SK-N-SH (cell line): ENCODE measurements around the gene KNDC1. TPM values are rescaled to one million over a fixed set of nuclear protein-coding genes. Genes with fewer than 3 reads are reported as not detected.

ENCODE experiments used
- CTCF ChIA-PET: fragments of 300-600, 350-600 bp; formaldehyde crosslinking; extraction: SDS; loops from one replicate; lab custom pipeline; 2021; lab: Yijun Ruan, JAX
- POLR2A ChIA-PET: fragments of 350-600 bp; sonication (Branson Sonifier 250); formaldehyde crosslinking; extraction: SDS; loops from one replicate; lab custom pipeline; 2020; ENCODE audit warnings: antibody characterized with exemption, inconsistent platforms; lab: Yijun Ruan, JAX
- DNase-seq: peaks from one replicate; pipeline ENCODE4 v3.0.0; 2012
- H2AFZ ChIP-seq: fragments of 200-600 bp; sonication (generic); 2 replicates; pipeline ENCODE4 v1.8.1; 2016; ENCODE audit warnings: antibody characterized with exemption, mild to moderate bottlenecking, low read depth
- H3F3A ChIP-seq: fragments of 200-600 bp; sonication (generic); replicated peaks from 2 replicates; pipeline ENCODE3; 2016; ENCODE audit warnings: antibody characterized with exemption, mild to moderate bottlenecking; ENCODE audit not compliant: insufficient read depth
- H3K27ac ChIP-seq, 2 experiments: fragments of 200-500 bp in 1 of 2; fragments of 200-600 bp in 1 of 2; sonication (Bioruptor generic) in 1 of 2; sonication (generic), shearing (Covaris generic) in 1 of 2; 2 replicates each; pipeline versions ENCODE4 v1.5.1 to v1.6.1; 2014 to 2016; ENCODE audit warnings: low read depth in 2 of 2, inconsistent platforms in 1 of 2, low read length in 1 of 2, mild to moderate bottlenecking in 1 of 2, mixed read lengths in 1 of 2
- H3K27me3 ChIP-seq: fragments of 200-600 bp; sonication (generic), shearing (Covaris generic); 2 replicates; pipeline ENCODE4 v1.6.1; 2016; ENCODE audit warnings: mixed run types; ENCODE audit not compliant: insufficient read depth
- H3K36me3 ChIP-seq, 2 experiments: fragments of 200-500 bp in 1 of 2; fragments of 200-600 bp in 1 of 2; sonication (Bioruptor generic) in 1 of 2; sonication (generic) in 1 of 2; replicated peaks in 1 of 2; 2 replicates each; pipeline versions ENCODE3 to v1.5.1; 2014 to 2016; ENCODE audit warnings: low read length in 1 of 2, mild to moderate bottlenecking in 1 of 2; ENCODE audit not compliant: insufficient read depth in 2 of 2, control insufficient read depth in 1 of 2
- H3K4me1 ChIP-seq, 2 experiments: fragments of 200-500 bp in 1 of 2; fragments of 200-600 bp in 1 of 2; sonication (Bioruptor generic) in 1 of 2; sonication (generic), shearing (Covaris generic) in 1 of 2; 2 replicates each; pipeline versions ENCODE4 v1.5.1 to v1.6.1; 2014 to 2016; ENCODE audit warnings: low read depth in 1 of 2, low read length in 1 of 2, mixed run types in 1 of 2; ENCODE audit not compliant: insufficient read depth in 2 of 2, control insufficient read depth in 1 of 2
- H3K4me2 ChIP-seq: fragments of 200-600 bp; sonication (generic), shearing (Covaris generic); 2 replicates; pipeline ENCODE4 v1.6.1; 2017; ENCODE audit warnings: mixed run types
- H3K4me3 ChIP-seq, 2 experiments: fragments of 200-500 bp in 1 of 2; fragments of 200-600 bp in 1 of 2; sonication (Bioruptor generic) in 1 of 2; sonication (generic), shearing (Covaris generic) in 1 of 2; 2 replicates each; pipeline versions ENCODE4 v1.5.1 to v1.8.1; 2014 to 2016; ENCODE audit warnings: low read depth in 2 of 2, inconsistent platforms in 1 of 2, low read length in 1 of 2, mild to moderate bottlenecking in 1 of 2, mixed read lengths in 1 of 2, moderate library complexity in 1 of 2
- H3K79me2 ChIP-seq: fragments of 200-600 bp; sonication (generic); 2 replicates; pipeline ENCODE4 v1.8.1; 2017; ENCODE audit warnings: mild to moderate bottlenecking; ENCODE audit not compliant: insufficient read depth
- H3K9ac ChIP-seq: fragments of 200-600 bp; sonication (generic); 2 replicates; pipeline ENCODE4 v1.6.1; 2017; ENCODE audit warnings: mixed run types
- H3K9me2 ChIP-seq: fragments of 200-600 bp; sonication (generic); 2 replicates; pipeline ENCODE4 v1.6.1; 2017; ENCODE audit warnings: mixed run types
- H3K9me3 ChIP-seq: fragments of 200-600 bp; sonication (generic); 2 replicates; pipeline ENCODE4 v1.6.1; 2017; ENCODE audit warnings: mixed run types, mild to moderate bottlenecking, moderate library complexity
- H4K20me1 ChIP-seq: fragments of 200-600 bp; sonication (generic); 2 replicates; pipeline ENCODE4 v1.6.1; 2017; ENCODE audit warnings: mild to moderate bottlenecking, mixed run types; ENCODE audit not compliant: insufficient read depth
- EZH2phosphoT487 ChIP-seq: fragments of 200-600 bp; sonication (generic); IDR thresholded peaks from 2 replicates; pipeline ENCODE4 v1.6.1; 2017; ENCODE audit warnings: low read depth, mixed run types, mild to moderate bottlenecking, antibody characterized with exemption, moderate library complexity, borderline replicate concordance
- FOXM1 ChIP-seq: IDR thresholded peaks from 2 replicates; pipeline ENCODE4 v1.4.0; 2012; ENCODE audit warnings: low read depth, mild to moderate bottlenecking
- MEF2A ChIP-seq: IDR thresholded peaks from 2 replicates; pipeline ENCODE4 v1.4.0; 2012; ENCODE audit warnings: low read depth, borderline replicate concordance
- RAD21 ChIP-seq: IDR thresholded peaks from 2 replicates; pipeline ENCODE4 v1.6.1; 2012; ENCODE audit warnings: mild to moderate bottlenecking, low read length
- RXRA ChIP-seq: IDR thresholded peaks from 2 replicates; pipeline ENCODE4 v1.4.0; 2012; ENCODE audit warnings: low read depth, mild to moderate bottlenecking, borderline replicate concordance
- SMC3 ChIP-seq: IDR thresholded peaks from 2 replicates; pipeline ENCODE4 v1.6.1; 2012; ENCODE audit warnings: low read depth, low read length, improper control_type of control experiment
- TAF1 ChIP-seq: IDR thresholded peaks from 2 replicates; pipeline ENCODE4 v1.6.1; 2012; ENCODE audit warnings: low read depth, mild to moderate bottlenecking, low read length, moderate library complexity, borderline replicate concordance
- TEAD4 ChIP-seq: IDR thresholded peaks from 2 replicates; pipeline ENCODE4 v1.4.0; 2012; ENCODE audit warnings: mild to moderate bottlenecking, borderline replicate concordance; ENCODE audit not compliant: insufficient read depth
- WGBS: methylation state at CpG from one replicate; pipeline ENCODE4 v1.1.6; 2017; ENCODE audit warnings: low lambda C conversion rate; 5-methylcytosine and 5-hydroxymethylcytosine counted together
- polyA plus RNA-seq, 3 experiments: library from polyadenylated mRNA; depleted of rRNA; stranded (reverse); fragments of >200 nt; gene quantifications; 2 replicates each; pipeline ENCODE4 v1.2.3, GENCODE V29; 2012
- TF ChIP-seq, protein P1 (sequence below): IDR thresholded peaks from 2 replicates; pipeline ENCODE4 v1.6.1; 2012; ENCODE audit warnings: mild to moderate bottlenecking, low read depth, low read length, moderate library complexity
- TF ChIP-seq, protein P2 (sequence below): IDR thresholded peaks from 2 replicates; pipeline ENCODE4 v1.4.0; 2012; ENCODE audit warnings: low read depth
- TF ChIP-seq, protein P3 (sequence below): IDR thresholded peaks from 2 replicates; pipeline ENCODE4; 2012
- TF ChIP-seq, protein P4 (sequence below): fragments of 200-600 bp; sonication (generic); IDR thresholded peaks from 2 replicates; pipeline ENCODE4 v1.6.1; 2017; ENCODE audit warnings: antibody characterized with exemption, mild to moderate bottlenecking, moderate library complexity

The KNDC1 gene
- polyA plus RNA-seq, 1 of the 3 experiments (the other 2 are of a cell fraction) = 1.4 TPM

DNA sequence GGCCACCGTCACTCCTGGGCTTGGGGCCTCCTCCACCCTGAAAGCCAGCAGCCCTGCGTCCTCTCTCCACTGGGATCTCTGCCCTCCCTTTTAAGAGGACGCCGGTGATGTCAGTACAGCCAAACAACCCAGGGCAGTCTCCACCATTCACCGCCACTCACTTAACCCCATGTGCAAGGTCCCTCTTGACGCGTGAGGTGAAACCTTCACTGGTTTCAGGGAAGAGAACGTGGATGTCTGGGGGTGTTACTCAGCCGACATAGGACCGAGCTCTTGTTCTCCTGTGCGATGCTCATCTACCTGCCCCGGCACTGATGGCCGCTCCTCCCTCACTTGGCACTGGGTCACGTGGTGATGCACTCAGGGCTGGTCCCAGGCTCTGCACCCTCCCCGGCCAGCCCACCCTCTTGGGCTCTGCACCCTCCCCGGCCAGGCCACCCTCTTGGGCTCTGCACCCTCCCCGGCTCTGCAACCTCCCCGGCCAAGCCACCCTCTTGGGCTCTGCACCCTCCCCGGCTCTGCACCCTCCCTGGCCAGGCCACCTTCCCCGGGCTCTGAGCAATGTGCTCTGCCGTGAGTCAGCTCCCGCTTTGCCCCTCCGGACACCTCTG lies 36.2 kb upstream of the KNDC1 start:
- Histone ChIP-seq H3F3A (no peaks in the 10 kb centered on the region), H2AFZ (no peak overlapping the region), H4K20me1 (no peaks in the 10 kb centered on the region), H3K4me1 (no peaks in the 10 kb centered on the region), H3K4me2 (no peak overlapping the region), H3K4me3 (no peak overlapping the region), H3K9me2 (no peaks in the 10 kb centered on the region), H3K9me3 (no peaks in the 10 kb centered on the region), H3K36me3 (no peaks in the 10 kb centered on the region), H3K27ac (no peak overlapping the region), H3K79me2 (no peaks in the 10 kb centered on the region), H3K27me3 (no peaks in the 10 kb centered on the region), H3K9ac (no peak overlapping the region)
- WGBS = 66% methylated on average over 21 of the region's 23 CpGs
- ChIA-PET POLR2A (no interaction called here), CTCF (interaction anchor here (0.6 to 4.0 kb wide), 16 partner anchors 9 to 469 kb away, joined by 3 to 43 read pairs (median 4); partner anchors contain the start of gene KNDC1)
- no peak for TF ChIP-seq RAD21
- TF ChIP-seq, protein P1, sequence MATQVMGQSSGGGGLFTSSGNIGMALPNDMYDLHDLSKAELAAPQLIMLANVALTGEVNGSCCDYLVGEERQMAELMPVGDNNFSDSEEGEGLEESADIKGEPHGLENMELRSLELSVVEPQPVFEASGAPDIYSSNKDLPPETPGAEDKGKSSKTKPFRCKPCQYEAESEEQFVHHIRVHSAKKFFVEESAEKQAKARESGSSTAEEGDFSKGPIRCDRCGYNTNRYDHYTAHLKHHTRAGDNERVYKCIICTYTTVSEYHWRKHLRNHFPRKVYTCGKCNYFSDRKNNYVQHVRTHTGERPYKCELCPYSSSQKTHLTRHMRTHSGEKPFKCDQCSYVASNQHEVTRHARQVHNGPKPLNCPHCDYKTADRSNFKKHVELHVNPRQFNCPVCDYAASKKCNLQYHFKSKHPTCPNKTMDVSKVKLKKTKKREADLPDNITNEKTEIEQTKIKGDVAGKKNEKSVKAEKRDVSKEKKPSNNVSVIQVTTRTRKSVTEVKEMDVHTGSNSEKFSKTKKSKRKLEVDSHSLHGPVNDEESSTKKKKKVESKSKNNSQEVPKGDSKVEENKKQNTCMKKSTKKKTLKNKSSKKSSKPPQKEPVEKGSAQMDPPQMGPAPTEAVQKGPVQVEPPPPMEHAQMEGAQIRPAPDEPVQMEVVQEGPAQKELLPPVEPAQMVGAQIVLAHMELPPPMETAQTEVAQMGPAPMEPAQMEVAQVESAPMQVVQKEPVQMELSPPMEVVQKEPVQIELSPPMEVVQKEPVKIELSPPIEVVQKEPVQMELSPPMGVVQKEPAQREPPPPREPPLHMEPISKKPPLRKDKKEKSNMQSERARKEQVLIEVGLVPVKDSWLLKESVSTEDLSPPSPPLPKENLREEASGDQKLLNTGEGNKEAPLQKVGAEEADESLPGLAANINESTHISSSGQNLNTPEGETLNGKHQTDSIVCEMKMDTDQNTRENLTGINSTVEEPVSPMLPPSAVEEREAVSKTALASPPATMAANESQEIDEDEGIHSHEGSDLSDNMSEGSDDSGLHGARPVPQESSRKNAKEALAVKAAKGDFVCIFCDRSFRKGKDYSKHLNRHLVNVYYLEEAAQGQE = no peak
- TF ChIP-seq, protein P2, sequence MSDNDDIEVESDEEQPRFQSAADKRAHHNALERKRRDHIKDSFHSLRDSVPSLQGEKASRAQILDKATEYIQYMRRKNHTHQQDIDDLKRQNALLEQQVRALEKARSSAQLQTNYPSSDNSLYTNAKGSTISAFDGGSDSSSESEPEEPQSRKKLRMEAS = no peak
- no peak for TF ChIP-seq TAF1
- TF ChIP-seq EZH2phosphoT487 = no peak
- TF ChIP-seq, protein P3, sequence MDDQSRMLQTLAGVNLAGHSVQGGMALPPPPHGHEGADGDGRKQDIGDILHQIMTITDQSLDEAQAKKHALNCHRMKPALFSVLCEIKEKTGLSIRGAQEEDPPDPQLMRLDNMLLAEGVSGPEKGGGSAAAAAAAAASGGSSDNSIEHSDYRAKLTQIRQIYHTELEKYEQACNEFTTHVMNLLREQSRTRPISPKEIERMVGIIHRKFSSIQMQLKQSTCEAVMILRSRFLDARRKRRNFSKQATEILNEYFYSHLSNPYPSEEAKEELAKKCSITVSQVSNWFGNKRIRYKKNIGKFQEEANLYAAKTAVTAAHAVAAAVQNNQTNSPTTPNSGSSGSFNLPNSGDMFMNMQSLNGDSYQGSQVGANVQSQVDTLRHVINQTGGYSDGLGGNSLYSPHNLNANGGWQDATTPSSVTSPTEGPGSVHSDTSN = no peak
- no peak for TF ChIP-seq MEF2A
- no peak for TF ChIP-seq FOXM1
- DNase-seq = no peak

DNA sequence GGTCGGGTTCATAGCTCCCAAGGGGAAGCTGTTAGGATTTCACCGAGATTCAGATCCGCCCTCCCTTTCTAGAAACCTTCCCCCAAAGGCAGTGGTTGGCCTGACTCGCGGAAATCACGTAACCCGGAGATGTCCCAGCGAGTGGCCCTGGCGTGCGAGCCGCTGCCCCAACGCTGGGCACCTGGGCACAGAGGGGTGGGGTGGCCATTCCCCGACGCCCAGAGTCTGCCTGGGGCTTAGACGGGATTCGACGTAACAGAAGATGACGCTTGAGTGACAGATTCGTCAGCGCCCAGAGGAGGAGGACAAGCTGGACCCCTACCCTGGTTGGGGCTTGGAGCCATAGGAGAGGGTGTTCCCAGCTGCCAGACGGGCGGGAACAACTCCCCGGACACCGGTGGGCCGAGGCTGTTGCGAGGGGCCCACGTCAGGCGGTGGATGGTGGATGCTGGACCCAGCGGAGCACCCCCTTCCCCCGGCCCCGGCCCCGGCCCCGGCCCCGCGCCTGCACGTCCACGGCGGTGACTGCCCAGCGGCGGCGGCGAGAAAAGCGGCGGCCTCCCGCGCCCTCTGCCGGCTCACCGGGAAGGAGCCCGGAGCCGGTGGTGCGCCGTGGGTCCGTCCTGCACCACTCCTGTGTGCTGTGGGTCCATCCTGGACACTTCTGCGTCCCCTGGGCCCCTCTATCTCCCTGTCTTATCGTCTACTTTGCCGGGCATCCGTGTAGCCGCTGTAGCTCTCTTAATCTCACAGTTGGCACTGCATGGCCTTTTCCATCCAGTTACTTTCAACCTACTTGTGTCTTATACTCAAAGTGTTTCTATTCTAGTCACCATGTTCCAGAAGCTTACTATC lies 35.4 kb upstream of the KNDC1 start:
- Histone ChIP-seq H3K4me3 (no peak overlapping the region), H3F3A (no peaks in the 10 kb centered on the region), H4K20me1 (no peaks in the 10 kb centered on the region), H3K27me3 (no peaks in the 10 kb centered on the region), H2AFZ (no peak overlapping the region), H3K9me3 (no peaks in the 10 kb centered on the region), H3K4me2 (no peak overlapping the region), H3K79me2 (no peaks in the 10 kb centered on the region), H3K4me1 (no peaks in the 10 kb centered on the region), H3K27ac (no peak overlapping the region), H3K36me3 (no peaks in the 10 kb centered on the region), H3K9me2 (no peaks in the 10 kb centered on the region), H3K9ac (no peak overlapping the region)
- ChIA-PET CTCF (interaction anchor here (0.6 to 4.0 kb wide), 20 partner anchors 8 to 470 kb away, joined by 3 to 43 read pairs (median 4); partner anchors contain the start of gene KNDC1), POLR2A (no interaction called here)
- 35% methylated on average over 27 of the region's 58 CpGs for WGBS
- DNase-seq = peak; percentile 84
- TF ChIP-seq FOXM1 = no peak
- TF ChIP-seq EZH2phosphoT487 = no peak
- peak; percentile 52 for TF ChIP-seq SMC3
- no peak for TF ChIP-seq RXRA
- TF ChIP-seq TEAD4 = no peak
- TF ChIP-seq, protein P1 = no peak
- TF ChIP-seq, protein P4, sequence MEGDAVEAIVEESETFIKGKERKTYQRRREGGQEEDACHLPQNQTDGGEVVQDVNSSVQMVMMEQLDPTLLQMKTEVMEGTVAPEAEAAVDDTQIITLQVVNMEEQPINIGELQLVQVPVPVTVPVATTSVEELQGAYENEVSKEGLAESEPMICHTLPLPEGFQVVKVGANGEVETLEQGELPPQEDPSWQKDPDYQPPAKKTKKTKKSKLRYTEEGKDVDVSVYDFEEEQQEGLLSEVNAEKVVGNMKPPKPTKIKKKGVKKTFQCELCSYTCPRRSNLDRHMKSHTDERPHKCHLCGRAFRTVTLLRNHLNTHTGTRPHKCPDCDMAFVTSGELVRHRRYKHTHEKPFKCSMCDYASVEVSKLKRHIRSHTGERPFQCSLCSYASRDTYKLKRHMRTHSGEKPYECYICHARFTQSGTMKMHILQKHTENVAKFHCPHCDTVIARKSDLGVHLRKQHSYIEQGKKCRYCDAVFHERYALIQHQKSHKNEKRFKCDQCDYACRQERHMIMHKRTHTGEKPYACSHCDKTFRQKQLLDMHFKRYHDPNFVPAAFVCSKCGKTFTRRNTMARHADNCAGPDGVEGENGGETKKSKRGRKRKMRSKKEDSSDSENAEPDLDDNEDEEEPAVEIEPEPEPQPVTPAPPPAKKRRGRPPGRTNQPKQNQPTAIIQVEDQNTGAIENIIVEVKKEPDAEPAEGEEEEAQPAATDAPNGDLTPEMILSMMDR = peak; percentile 29; the same call in 1 of the 2 replicates
